ENCODE measurements around the gene DOCK11. TPM values are rescaled to one million over a fixed set of nuclear protein-coding genes. Genes with fewer than 3 reads are reported as not detected.

The DOCK11 gene
- total RNA-seq, 1 donor from 2014 or later: 23.0 TPM

- DNase-seq (ENCODE audit: low spot score in 2 of 2): no peak
- H3K27ac ChIP-seq: no peak overlapping the region
- TF ChIP-seq CTCF (IDR thresholded peaks at IDR 0.05): no peak
- H3K9me3 ChIP-seq: no peaks in the 10 kb centered on the region
- no peaks in the 10 kb centered on the region for H3K27me3 ChIP-seq
- H3K36me3 ChIP-seq: peaks cover 4 to 17% of the 10 kb centered on the region in 2 donors
- intact Hi-C loops (cut with DNase I): no loop called here
- no peaks in the 10 kb centered on the region for H3K4me1 ChIP-seq
- no peak overlapping the region for H3K4me3 ChIP-seq
Observed at GRCh38 chrX:118665204-118665603, 169.6 kb downstream of the DOCK11 start.

GRCh38 chrX:118666521-118666920, 170.9 kb downstream of the DOCK11 start:
- Histone ChIP-seq H3K9me3 (no peaks in the 10 kb centered on the region), H3K36me3 (peaks cover 4 to 14% of the 10 kb centered on the region in 2 donors), H3K4me1 (no peaks in the 10 kb centered on the region), H3K27ac (no peak overlapping the region), H3K4me3 (no peak overlapping the region), H3K27me3 (no peaks in the 10 kb centered on the region)
- TF ChIP-seq CTCF (IDR thresholded peaks at IDR 0.05): no peak
- intact Hi-C loops (cut with DNase I): no loop called here
- no peak for DNase-seq (ENCODE audit: low spot score in 2 of 2)

- TF ChIP-seq CTCF (IDR thresholded peaks at IDR 0.05): no peak
- H3K27ac ChIP-seq: no peak overlapping the region
- intact Hi-C loops (cut with DNase I): no loop called here
Observed at GRCh38 chrX:118669435-118669834, 173.8 kb downstream of the DOCK11 start.

GRCh38 chrX:118675326-118675965, 179.8 kb downstream of the DOCK11 start:
- H3K36me3 ChIP-seq: peaks cover 2% of the 10 kb centered on the region in 2 donors
- intact Hi-C loops (cut with DNase I): no loop called here
- H3K27ac ChIP-seq: no peak overlapping the region
- no peaks in the 10 kb centered on the region for H3K4me1 ChIP-seq
- no peaks in the 10 kb centered on the region for H3K27me3 ChIP-seq
- no peaks in the 10 kb centered on the region for H3K9me3 ChIP-seq
- no peak for DNase-seq (ENCODE audit: low spot score in 2 of 2)
- no peak overlapping the region for H3K4me3 ChIP-seq
- no peak for TF ChIP-seq CTCF (IDR thresholded peaks at IDR 0.05)

More at GRCh38 chrX:118669435-118669834, 173.8 kb downstream of the DOCK11 start:
- DNase-seq (ENCODE audit: low spot score in 2 of 2): no peak
- Histone ChIP-seq H3K4me3 (no peak overlapping the region), H3K27me3 (no peaks in the 10 kb centered on the region), H3K9me3 (no peaks in the 10 kb centered on the region), H3K4me1 (no peaks in the 10 kb centered on the region), H3K36me3 (peaks cover 0 to 2% of the 10 kb centered on the region in 2 donors)

- Histone ChIP-seq H3K4me3 (no peak overlapping the region), H3K4me1 (no peaks in the 10 kb centered on the region), H3K27ac (no peak overlapping the region), H3K27me3 (no peaks in the 10 kb centered on the region), H3K36me3 (peaks cover 2 to 5% of the 10 kb centered on the region in 2 donors), H3K9me3 (no peaks in the 10 kb centered on the region)
- TF ChIP-seq CTCF (IDR thresholded peaks at IDR 0.05): no peak
- no peak for DNase-seq (ENCODE audit: low spot score in 2 of 2)
- intact Hi-C loops (cut with DNase I): no loop called here
Observed at GRCh38 chrX:118675966-118676349, 180.3 kb downstream of the DOCK11 start.

GRCh38 chrX:118677318-118677717, 181.7 kb downstream of the DOCK11 start:
- intact Hi-C loops (cut with DNase I): no loop called here
- H3K27me3 ChIP-seq: no peaks in the 10 kb centered on the region
- H3K9me3 ChIP-seq: no peaks in the 10 kb centered on the region

More at GRCh38 chrX:118677318-118677717, 181.7 kb downstream of the DOCK11 start:
- Histone ChIP-seq H3K36me3 (peaks cover 2 to 10% of the 10 kb centered on the region in 2 donors), H3K4me3 (no peak overlapping the region), H3K27ac (no peak overlapping the region), H3K4me1 (no peaks in the 10 kb centered on the region)
- no peak for DNase-seq (ENCODE audit: low spot score in 2 of 2)
- no peak for TF ChIP-seq CTCF (IDR thresholded peaks at IDR 0.05)
